ENCODE data around the gene ARL15. TPM values are rescaled to one million over a fixed set of nuclear protein-coding genes. Genes with fewer than 3 reads are reported as not detected.

ARL15 gene
- polyA plus RNA-seq, 1 of the 3 experiments (the other 2 are of a cell fraction) = 6.4 TPM

DNA sequence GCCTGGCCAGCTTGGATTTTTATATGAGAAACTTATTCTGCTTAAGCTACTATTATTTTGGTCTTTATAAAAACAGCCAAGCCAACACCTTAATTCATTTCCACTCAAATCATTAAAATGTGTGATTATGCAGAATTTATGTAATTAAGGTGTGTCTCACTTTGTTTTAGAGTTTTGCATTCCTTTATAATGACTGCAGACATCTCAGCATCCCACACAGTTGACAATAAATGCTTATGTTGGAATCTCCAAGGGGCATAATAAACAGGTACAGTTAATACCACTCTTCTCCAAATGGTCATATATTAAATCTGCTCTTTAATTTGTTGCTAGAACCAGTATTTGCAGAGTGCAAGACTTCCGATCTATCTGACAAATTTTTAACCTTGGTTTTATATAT, 34.3 kb downstream of the ARL15 start:
- TF ChIP-seq, protein P1, sequence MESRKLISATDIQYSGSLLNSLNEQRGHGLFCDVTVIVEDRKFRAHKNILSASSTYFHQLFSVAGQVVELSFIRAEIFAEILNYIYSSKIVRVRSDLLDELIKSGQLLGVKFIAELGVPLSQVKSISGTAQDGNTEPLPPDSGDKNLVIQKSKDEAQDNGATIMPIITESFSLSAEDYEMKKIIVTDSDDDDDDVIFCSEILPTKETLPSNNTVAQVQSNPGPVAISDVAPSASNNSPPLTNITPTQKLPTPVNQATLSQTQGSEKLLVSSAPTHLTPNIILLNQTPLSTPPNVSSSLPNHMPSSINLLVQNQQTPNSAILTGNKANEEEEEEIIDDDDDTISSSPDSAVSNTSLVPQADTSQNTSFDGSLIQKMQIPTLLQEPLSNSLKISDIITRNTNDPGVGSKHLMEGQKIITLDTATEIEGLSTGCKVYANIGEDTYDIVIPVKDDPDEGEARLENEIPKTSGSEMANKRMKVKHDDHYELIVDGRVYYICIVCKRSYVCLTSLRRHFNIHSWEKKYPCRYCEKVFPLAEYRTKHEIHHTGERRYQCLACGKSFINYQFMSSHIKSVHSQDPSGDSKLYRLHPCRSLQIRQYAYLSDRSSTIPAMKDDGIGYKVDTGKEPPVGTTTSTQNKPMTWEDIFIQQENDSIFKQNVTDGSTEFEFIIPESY (IDR thresholded peaks at IDR 0.05; ENCODE audit: borderline replicate concordance, low read depth) = no peak
- TF ChIP-seq, protein P2, sequence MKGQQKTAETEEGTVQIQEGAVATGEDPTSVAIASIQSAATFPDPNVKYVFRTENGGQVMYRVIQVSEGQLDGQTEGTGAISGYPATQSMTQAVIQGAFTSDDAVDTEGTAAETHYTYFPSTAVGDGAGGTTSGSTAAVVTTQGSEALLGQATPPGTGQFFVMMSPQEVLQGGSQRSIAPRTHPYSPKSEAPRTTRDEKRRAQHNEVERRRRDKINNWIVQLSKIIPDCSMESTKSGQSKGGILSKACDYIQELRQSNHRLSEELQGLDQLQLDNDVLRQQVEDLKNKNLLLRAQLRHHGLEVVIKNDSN (IDR thresholded peaks at IDR 0.05; ENCODE audit: borderline replicate concordance, low read depth) = no peak
- TF ChIP-seq TEAD4 (IDR thresholded peaks at IDR 0.05; ENCODE audit: borderline replicate concordance, insufficient read depth) = no peak
- TF ChIP-seq YY1 (IDR thresholded peaks at IDR 0.05; ENCODE audit: low read depth) = no peak
- no peak for TF ChIP-seq TAF1 (IDR thresholded peaks at IDR 0.05; ENCODE audit: borderline replicate concordance, low read depth, low read length)
- H2AFZ ChIP-seq (ENCODE audit: low read depth) = no peak overlapping the region
- H3F3A ChIP-seq (replicated peaks; ENCODE audit: insufficient read depth) = no peaks in the 10 kb centered on the region
- H3K4me2 ChIP-seq = no peak overlapping the region
- no peaks in the 10 kb centered on the region for H3K9me3 ChIP-seq
- no peak for DNase-seq
- H3K9ac ChIP-seq = no peak overlapping the region
- 96% methylated on average over 1 of the region's 1 CpG for WGBS (ENCODE audit: low lambda C conversion rate)
- no peaks in the 10 kb centered on the region for H3K4me1 ChIP-seq (ENCODE audit: control insufficient read depth in 1 of 2, insufficient read depth in 2 of 2, low read depth in 1 of 2, low read length in 1 of 2)
- no peaks in the 10 kb centered on the region; the same call in 1 of the 2 replicates for H3K79me2 ChIP-seq (ENCODE audit: insufficient read depth)
- no peaks in the 10 kb centered on the region for H3K9me2 ChIP-seq
- no peaks in the 10 kb centered on the region for H3K27me3 ChIP-seq (ENCODE audit: insufficient read depth)
- ChIA-PET POLR2A (no interaction called here), CTCF (no interaction called here)
- no peaks in the 10 kb centered on the region for H4K20me1 ChIP-seq (ENCODE audit: insufficient read depth)
- H3K27ac ChIP-seq (ENCODE audit: low read depth in 2 of 2, low read length in 1 of 2) = no peak overlapping the region
- H3K4me3 ChIP-seq (ENCODE audit: low read depth in 2 of 2, low read length in 1 of 2) = no peak overlapping the region
- H3K36me3 ChIP-seq (replicated peaks in 1 of 2; ENCODE audit: control insufficient read depth in 1 of 2, insufficient read depth in 2 of 2, low read length in 1 of 2) = no peaks in the 10 kb centered on the region

DNA sequence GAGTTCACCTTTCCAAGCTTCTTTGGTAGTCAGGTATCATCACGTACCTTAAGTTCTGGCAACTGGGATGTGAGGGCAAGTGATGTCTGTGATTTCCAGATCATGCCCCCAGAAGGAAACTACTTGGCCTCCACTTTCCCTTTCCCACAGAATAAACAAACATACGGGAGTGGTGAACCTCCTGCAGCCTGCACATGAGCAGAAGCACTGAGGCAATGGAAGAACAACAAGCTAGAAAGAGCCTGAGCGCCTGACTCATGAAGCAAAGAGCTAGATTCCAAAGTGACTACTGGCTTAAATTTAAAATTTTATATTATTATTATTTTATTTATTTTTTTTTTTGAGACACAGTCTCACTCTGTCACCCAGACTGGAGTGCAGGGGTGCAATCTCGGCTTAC, 35.0 kb downstream of the ARL15 start:
- H3K36me3 ChIP-seq (replicated peaks in 1 of 2; ENCODE audit: control insufficient read depth in 1 of 2, insufficient read depth in 2 of 2, low read length in 1 of 2) = no peaks in the 10 kb centered on the region
- no peak overlapping the region for H3K4me3 ChIP-seq (ENCODE audit: low read depth in 2 of 2, low read length in 1 of 2)
- TF ChIP-seq, protein P2 (IDR thresholded peaks at IDR 0.05; ENCODE audit: borderline replicate concordance, low read depth) = no peak
- TF ChIP-seq RXRA (IDR thresholded peaks at IDR 0.05; ENCODE audit: borderline replicate concordance, low read depth) = no peak
- no peak for TF ChIP-seq SIN3A (IDR thresholded peaks at IDR 0.05; ENCODE audit: borderline replicate concordance, low read depth, low read length)
- no peak for TF ChIP-seq FOXM1 (IDR thresholded peaks at IDR 0.05; ENCODE audit: low read depth)
- TF ChIP-seq RFX5 (IDR thresholded peaks at IDR 0.05; ENCODE audit: low read length) = no peak
- TF ChIP-seq RAD21 (IDR thresholded peaks at IDR 0.05; ENCODE audit: low read length) = no peak
- no peaks in the 10 kb centered on the region for H3K4me1 ChIP-seq (ENCODE audit: control insufficient read depth in 1 of 2, insufficient read depth in 2 of 2, low read depth in 1 of 2, low read length in 1 of 2)
- H3K27me3 ChIP-seq (ENCODE audit: insufficient read depth) = no peaks in the 10 kb centered on the region
- no peaks in the 10 kb centered on the region for H3K9me3 ChIP-seq
- ChIA-PET POLR2A (no interaction called here), CTCF (no interaction called here)
- no peak overlapping the region for H3K4me2 ChIP-seq
- no peak overlapping the region for H3K9ac ChIP-seq
- no peak for DNase-seq
- no peak overlapping the region for H3K27ac ChIP-seq (ENCODE audit: low read depth in 2 of 2, low read length in 1 of 2)
- H3F3A ChIP-seq (replicated peaks; ENCODE audit: insufficient read depth) = no peaks in the 10 kb centered on the region
- no peaks in the 10 kb centered on the region for H4K20me1 ChIP-seq (ENCODE audit: insufficient read depth)
- 98% methylated on average over 4 of the region's 4 CpGs for WGBS (ENCODE audit: low lambda C conversion rate)
- no peaks in the 10 kb centered on the region; the same call in 1 of the 2 replicates for H3K79me2 ChIP-seq (ENCODE audit: insufficient read depth)
- H3K9me2 ChIP-seq = no peaks in the 10 kb centered on the region
- H2AFZ ChIP-seq (ENCODE audit: low read depth) = no peak overlapping the region

All from SK-N-SH (cell line).